ENCODE measurements around the gene METTL6.
"Not testable (repeated sequence)": the region's sequence is repeated elsewhere in the genome, so short reads cannot be mapped to it uniquely, and the experiment has no call there.

Gene METTL6, protein sequence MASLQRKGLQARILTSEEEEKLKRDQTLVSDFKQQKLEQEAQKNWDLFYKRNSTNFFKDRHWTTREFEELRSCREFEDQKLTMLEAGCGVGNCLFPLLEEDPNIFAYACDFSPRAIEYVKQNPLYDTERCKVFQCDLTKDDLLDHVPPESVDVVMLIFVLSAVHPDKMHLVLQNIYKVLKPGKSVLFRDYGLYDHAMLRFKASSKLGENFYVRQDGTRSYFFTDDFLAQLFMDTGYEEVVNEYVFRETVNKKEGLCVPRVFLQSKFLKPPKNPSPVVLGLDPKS

GRCh38 chr3:15427182-15427880 is at the start of gene METTL6, which contains the start of gene EAF1:
TSS of gene METTL6 (minus strand) at chr3:15427544. CDS start at chr3:15426511, 1,033 bp downstream.
TSS of gene EAF1 (plus strand) at chr3:15427598. CDS start at chr3:15427780, 182 bp downstream.
- DNase-seq (ENCODE audit: low read depth in 2 of 2, low spot score in 1 of 2) = peak; percentile 69 to 73

DNA sequence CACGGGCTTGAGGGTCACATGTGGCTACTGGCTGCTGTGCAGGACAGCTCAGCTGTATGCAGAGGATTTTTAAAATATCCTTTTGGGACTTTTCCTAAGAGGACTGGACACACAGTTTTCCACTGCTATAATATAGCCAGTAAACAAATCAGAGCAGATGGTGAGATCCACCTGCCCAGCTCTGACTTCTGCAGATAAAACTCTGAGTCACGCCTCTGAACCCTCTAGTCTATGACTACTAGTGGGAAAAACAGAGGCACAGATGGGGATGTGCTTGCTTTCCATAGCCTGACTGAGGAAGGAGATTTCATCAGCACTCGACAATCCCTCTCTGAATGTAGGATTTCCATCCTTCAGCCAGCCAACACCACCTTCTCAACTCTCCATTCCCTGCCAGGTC is 49.0 kb upstream of the METTL6 start:
- DNase-seq (ENCODE audit: low read depth in 2 of 2, low spot score in 1 of 2) = no peak

DNA sequence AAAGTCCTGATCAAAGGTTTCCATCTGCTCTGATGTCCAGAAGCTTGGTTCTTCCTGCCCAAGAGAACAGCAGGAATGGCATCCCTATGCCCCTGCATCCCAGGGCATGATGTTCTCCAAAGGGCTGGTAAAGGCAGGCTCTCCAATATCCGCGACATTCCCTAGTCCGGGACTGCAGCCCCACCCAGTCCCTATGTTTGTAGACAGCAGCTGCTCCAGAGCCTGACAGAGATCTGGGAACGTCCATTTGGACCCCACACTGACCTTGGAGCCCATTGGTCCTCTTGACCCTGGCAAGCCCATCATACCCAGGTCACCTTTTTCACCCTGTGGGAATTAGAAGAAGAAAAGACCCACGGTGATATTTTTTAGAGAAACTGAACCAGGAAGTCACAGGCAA is 47.8 kb upstream of the METTL6 start:
- no peak for DNase-seq (ENCODE audit: low read depth in 2 of 2, low spot score in 1 of 2)

DNA sequence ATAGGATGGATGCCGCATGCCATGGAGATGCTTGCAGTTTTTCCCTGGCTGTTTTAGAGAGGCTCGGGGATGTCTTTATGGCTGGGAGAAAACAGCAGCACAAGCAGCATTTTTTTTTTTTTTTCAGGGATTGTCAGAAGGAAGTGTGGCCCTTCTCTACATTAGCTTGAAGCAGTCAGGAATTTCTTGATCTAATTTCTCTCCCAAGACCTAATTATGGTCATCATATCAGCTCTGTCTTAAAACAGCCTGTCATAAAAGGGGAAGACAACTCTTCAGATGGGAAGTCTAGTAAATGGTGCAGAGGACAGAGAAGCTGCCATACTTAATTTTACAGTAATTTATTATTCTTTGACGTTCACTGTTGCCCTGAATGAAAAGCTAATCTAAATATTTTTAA is 44.5 kb upstream of the METTL6 start:
- no peak for DNase-seq (ENCODE audit: low read depth in 2 of 2, low spot score in 1 of 2)

DNA sequence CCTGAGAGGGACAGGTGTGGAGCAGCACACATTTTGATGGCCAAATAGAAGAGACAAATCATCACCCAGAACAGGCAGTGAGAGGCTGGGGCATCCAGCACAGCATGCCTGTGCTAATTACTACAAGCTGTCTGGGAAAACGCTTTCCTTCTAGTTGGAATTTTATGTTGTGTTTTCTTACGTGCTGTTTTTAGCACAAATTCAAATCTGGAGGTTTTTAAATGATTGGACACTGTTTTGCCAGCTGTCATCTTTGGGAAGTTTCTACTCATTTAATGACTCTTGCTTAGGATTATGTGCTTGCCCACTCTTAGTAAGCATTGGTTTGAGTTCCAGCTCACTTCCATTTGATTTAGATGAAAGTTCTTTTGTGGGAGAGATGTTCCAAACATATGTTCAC is 43.5 kb upstream of the METTL6 start:
- no peak for DNase-seq (ENCODE audit: low read depth in 2 of 2, low spot score in 1 of 2)

DNA sequence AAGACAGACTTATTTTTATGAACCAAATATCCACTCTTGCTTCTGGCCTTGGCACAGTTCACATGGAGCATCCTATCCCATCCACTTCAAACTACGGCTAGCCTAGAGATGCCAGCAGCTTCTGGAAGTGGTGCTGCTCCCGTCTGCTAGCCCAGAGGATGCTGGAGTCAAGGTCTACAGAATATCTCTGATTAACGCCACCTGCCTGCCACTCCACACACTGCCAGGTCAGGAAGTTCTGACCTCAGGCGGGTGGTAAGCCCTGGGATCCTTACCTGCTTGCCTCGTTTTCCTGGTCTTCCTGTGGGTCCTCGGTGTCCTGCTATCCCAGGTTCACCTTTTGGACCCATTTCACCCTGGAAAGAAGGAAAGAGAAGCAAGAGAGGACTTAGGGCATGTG is 42.9 kb upstream of the METTL6 start:
- DNase-seq (ENCODE audit: low read depth in 2 of 2, low spot score in 1 of 2) = no peak

- DNase-seq (ENCODE audit: low read depth in 2 of 2, low spot score in 1 of 2) = no peak
Measured at GRCh38 chr3:15467227-15468181, 40.2 kb upstream of the METTL6 start.

DNA sequence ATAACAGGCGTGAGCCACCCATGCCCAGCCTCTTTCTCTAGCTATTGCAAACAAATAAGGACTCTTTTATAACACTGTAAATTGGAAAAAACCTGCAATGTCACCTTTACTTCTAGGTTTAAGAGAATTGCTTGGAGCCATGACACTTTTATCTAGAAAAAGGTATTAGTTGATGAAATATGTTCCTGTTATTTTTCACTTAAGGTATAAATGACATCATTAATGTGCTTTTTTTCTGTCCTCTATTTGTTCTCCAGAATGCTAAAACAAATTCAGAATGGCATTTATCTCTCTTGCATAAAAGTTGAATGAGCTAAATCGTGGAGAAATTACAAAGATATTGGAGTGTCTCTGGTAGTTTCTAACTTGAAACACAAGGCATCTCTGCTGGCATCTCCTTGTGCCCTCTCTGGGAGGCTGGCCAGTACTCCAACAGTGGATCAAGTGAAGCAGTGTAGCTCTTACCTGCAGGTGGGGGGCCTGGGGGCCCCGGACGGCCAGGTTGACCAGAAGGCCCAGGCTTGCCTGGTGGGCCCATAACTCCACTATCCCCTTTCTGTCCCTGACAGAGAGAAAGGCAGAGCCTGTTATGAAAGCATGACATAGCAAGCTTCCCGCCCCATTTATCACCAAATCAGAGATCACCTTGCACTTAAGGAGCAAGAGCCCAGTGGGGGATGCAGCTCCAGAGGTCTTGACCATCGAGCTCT is 38.7 kb upstream of the METTL6 start:
- DNase-seq (ENCODE audit: low read depth in 2 of 2, low spot score in 1 of 2) = no peak

DNA sequence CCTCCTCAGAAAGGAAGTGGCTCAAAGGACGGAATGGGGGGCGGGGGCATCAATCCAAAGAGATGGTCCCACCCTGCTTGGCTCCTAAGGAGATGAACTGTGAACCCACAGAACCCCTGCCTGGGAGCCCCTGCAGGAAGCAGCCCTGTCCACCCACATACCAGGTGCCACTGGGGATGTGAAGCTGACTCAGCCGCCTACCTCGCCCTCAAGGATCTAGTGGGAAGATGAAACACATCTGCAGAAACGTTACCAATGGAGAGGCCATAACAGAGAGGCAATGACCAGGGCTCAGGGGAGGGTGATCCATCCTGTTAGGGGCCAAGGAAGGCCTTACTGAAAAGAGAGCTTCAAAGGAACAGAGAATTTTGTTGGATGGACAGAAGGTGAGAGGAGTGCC is 35.1 kb upstream of the METTL6 start:
- DNase-seq (ENCODE audit: low read depth in 2 of 2, low spot score in 1 of 2) = no peak

GRCh38 chr3:15460891-15461531 is 33.7 kb upstream of the METTL6 start:
- DNase-seq (ENCODE audit: low read depth in 2 of 2, low spot score in 1 of 2) = no peak

- DNase-seq (ENCODE audit: low read depth in 2 of 2, low spot score in 1 of 2) = no peak
Measured at GRCh38 chr3:15458212-15458780, 31.0 kb upstream of the METTL6 start.

- DNase-seq (ENCODE audit: low read depth in 2 of 2, low spot score in 1 of 2) = not testable (repeated sequence)
Measured at GRCh38 chr3:15456915-15457314, 29.6 kb upstream of the METTL6 start.

DNA sequence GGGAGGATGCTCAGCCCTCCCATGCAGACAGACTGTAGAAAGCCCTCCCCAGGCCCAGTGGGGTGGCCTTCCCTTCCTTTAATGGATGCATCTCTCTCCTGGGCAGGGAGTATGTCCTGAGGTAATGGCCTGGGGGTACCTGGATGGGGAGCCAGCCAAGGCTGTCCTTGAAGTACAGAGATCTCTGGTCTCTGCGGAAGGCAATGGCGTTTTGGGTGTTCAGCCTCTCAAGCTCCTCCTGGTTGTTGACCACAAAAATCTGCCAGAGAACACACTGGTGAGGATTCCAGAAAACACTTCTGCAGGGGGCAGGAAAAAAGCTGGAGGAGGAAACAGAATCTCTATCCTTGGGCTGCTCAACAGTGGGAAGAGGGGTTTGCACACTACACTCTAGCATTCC is 29.0 kb upstream of the METTL6 start:
- no peak for DNase-seq (ENCODE audit: low read depth in 2 of 2, low spot score in 1 of 2)

- DNase-seq (ENCODE audit: low read depth in 2 of 2, low spot score in 1 of 2) = no peak
Measured at GRCh38 chr3:15455756-15456155, 28.4 kb upstream of the METTL6 start.

DNA sequence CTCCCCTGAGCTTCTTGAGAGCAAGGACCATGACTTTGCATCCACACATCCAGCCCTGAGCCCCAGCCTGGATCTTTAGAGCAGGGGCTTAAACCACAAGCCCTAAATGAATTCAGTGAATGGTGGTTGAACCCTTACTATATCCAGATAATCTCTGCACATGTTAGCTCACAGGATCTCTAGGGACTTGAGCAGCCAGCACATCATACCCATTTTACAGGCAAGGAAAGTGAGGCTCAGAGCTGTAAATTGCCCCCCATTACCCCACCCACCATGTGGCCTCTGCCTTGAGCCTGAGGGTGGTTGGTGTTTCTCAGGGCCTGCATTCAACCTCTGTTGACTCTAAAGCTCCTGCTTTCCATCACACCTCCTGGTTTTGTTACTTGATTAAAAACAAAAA is 27.6 kb upstream of the METTL6 start:
- DNase-seq (ENCODE audit: low read depth in 2 of 2, low spot score in 1 of 2) = no peak

- DNase-seq (ENCODE audit: low read depth in 2 of 2, low spot score in 1 of 2) = no peak
Measured at GRCh38 chr3:15453991-15454625, 26.8 kb upstream of the METTL6 start.

DNA sequence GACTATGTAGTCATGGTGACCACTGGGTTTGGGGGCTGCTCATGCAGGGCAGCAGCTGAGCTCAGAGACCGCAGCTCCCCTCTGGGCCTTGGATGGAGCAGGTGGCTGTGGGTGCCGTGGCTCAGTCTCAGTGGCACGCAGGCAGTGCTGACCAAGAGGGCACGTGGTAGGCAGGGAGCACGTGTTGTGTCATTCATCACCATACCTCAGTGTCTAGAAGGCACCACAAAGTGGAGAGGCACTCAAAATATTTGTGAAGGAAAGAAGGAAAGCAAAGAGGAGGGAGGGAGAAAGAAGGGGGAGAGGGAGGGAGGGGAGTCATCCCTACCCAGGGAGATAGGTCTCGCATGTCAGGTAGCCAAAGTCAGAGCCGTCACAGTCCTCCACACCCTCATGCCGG is 26.2 kb upstream of the METTL6 start:
- DNase-seq (ENCODE audit: low read depth in 2 of 2, low spot score in 1 of 2) = no peak

- DNase-seq (ENCODE audit: low read depth in 2 of 2, low spot score in 1 of 2) = no peak
Measured at GRCh38 chr3:15452961-15453360, 25.6 kb upstream of the METTL6 start.

DNA sequence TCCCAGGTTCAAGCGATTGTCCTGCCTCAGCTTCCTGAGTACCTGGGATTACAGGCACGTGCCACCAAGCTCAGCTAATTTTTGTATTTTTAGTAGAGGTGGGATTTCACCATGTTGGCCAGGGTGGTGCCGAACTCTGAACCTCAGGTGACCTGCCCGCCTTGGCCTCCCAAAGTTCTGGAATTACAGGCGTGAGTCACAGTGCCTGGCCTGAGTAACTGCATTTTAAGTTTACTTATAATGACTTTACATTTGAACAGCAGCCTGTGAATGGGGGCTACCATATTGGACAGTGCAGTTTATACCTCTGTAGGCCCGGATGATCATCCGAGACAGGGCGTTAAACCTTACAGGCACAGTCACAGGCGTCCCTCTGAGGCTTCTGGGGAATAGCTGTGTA is 24.8 kb upstream of the METTL6 start:
- no peak for DNase-seq (ENCODE audit: low read depth in 2 of 2, low spot score in 1 of 2)
